Neuronal stem cell (in vitro differentiated cells): ENCODE measurements around the gene ACKR3.
A peak's percentile ranks its signal among the peaks of the same experiment; 100 is the strongest.

Source experiments
- DNase-seq: peaks from one replicate; pipeline ENCODE4 v3.0.0-alpha.2; 2013; ENCODE audit warnings: low spot score
- H2AFZ ChIP-seq: one replicate; pipeline ENCODE4 v1.6.1; 2013; ENCODE audit warnings: mild to moderate bottlenecking, low read length, inconsistent platforms
- H2AK5ac ChIP-seq: 2 replicates; pipeline ENCODE4 v1.6.1; 2013; ENCODE audit warnings: low read depth, mild to moderate bottlenecking, inconsistent platforms, low read length, moderate library complexity, mixed read lengths
- H2BK120ac ChIP-seq: 2 replicates; pipeline ENCODE4 v1.6.1; 2013; ENCODE audit warnings: low read depth, mild to moderate bottlenecking, inconsistent platforms, low read length, moderate library complexity, mixed read lengths
- H2BK12ac ChIP-seq: one replicate; pipeline ENCODE4 v1.6.1; 2013; ENCODE audit warnings: low read length, inconsistent platforms
- H2BK15ac ChIP-seq: 2 replicates; pipeline ENCODE4 v1.6.1; 2013; ENCODE audit warnings: mild to moderate bottlenecking, low read length, inconsistent platforms, mixed read lengths
- H2BK5ac ChIP-seq: one replicate; pipeline ENCODE4 v1.6.1; 2013; ENCODE audit warnings: inconsistent platforms, mild to moderate bottlenecking, low read length, moderate library complexity
- H3K14ac ChIP-seq: one replicate; pipeline ENCODE4 v1.6.1; 2013; ENCODE audit warnings: low read length, inconsistent platforms
- H3K18ac ChIP-seq: 2 replicates; pipeline ENCODE4 v1.6.1; 2013; ENCODE audit warnings: low read length, inconsistent platforms
- H3K23ac ChIP-seq: 2 replicates; pipeline ENCODE4 v1.6.1; 2013; ENCODE audit warnings: low read depth, mild to moderate bottlenecking, mixed read lengths, low read length, inconsistent platforms; ENCODE audit not compliant: poor library complexity
- H3K27ac ChIP-seq: replicated peaks from 3 replicates; pipeline ENCODE4 v1.5.1; 2013; ENCODE audit warnings: low read length, inconsistent platforms
- H3K27me3 ChIP-seq, 3 experiments: 2 replicates each; pipeline ENCODE4 v1.6.1; 2013; ENCODE audit warnings: low read length in 3 of 3, mild to moderate bottlenecking in 2 of 3, inconsistent platforms in 1 of 3, low read depth in 1 of 3, mixed read lengths in 1 of 3, moderate library complexity in 1 of 3; ENCODE audit not compliant: control insufficient read depth in 3 of 3, insufficient read depth in 3 of 3
- H3K36me3 ChIP-seq, 2 donors: replicated peaks in 1 of 2; 2 replicates each; pipeline ENCODE4 v1.6.1; 2013; ENCODE audit warnings: low read length in 2 of 2; ENCODE audit not compliant: control insufficient read depth in 2 of 2, insufficient read depth in 2 of 2
- H3K4ac ChIP-seq: 2 replicates; pipeline ENCODE4 v1.6.1; 2013; ENCODE audit warnings: inconsistent platforms, mild to moderate bottlenecking, low read length, moderate library complexity
- H3K4me1 ChIP-seq, 2 donors: 1 replicate in 1 of 2; 2 replicates in 1 of 2; pipeline ENCODE4 v1.6.1; 2013; ENCODE audit warnings: low read length in 2 of 2, low read depth in 1 of 2; ENCODE audit not compliant: control insufficient read depth in 2 of 2, insufficient read depth in 1 of 2
- H3K4me2 ChIP-seq: one replicate; pipeline ENCODE4 v1.6.1; 2013; ENCODE audit warnings: mild to moderate bottlenecking, low read length, inconsistent platforms; ENCODE audit not compliant: insufficient read depth, poor library complexity, severe bottlenecking
- H3K4me3 ChIP-seq, 2 donors: 2 replicates each; pipeline ENCODE4 v1.5.1; 2013; ENCODE audit warnings: low read length in 2 of 2, mild to moderate bottlenecking in 2 of 2, inconsistent platforms in 1 of 2, moderate library complexity in 1 of 2
- H3K79me1 ChIP-seq: one replicate; pipeline ENCODE4 v1.6.1; 2013; ENCODE audit warnings: low read depth, mild to moderate bottlenecking, inconsistent platforms, low read length, moderate library complexity
- H3K9ac ChIP-seq: one replicate; pipeline ENCODE4 v1.6.1; 2013; ENCODE audit warnings: mild to moderate bottlenecking, low read depth, low read length, inconsistent platforms; ENCODE audit not compliant: poor library complexity
- H3K9me3 ChIP-seq, 2 donors: replicated peaks in 1 of 2; 2 replicates each; pipeline versions ENCODE3 to v1.6.1; 2013; ENCODE audit warnings: low read length in 2 of 2, mild to moderate bottlenecking in 2 of 2, inconsistent platforms in 1 of 2, low read depth in 1 of 2, mixed read lengths in 1 of 2, moderate library complexity in 1 of 2; ENCODE audit not compliant: control insufficient read depth in 2 of 2, insufficient read depth in 1 of 2
- H4K8ac ChIP-seq: one replicate; pipeline ENCODE4 v1.6.1; 2013; ENCODE audit warnings: low read depth, mild to moderate bottlenecking, inconsistent platforms, low read length, moderate library complexity
- H4K91ac ChIP-seq: one replicate; pipeline ENCODE4 v1.6.1; 2013; ENCODE audit warnings: low read length, low read depth, mild to moderate bottlenecking, inconsistent platforms; ENCODE audit not compliant: poor library complexity
- WGBS, 2 donors: extraction: QIAGEN DNeasy Blood & Tissue Kit; methylation state at CpG; one replicate each; pipeline ENCODE4 v1.1.7; 2013; ENCODE audit warnings: missing lambda C conversion rate in 2 of 2, mixed read lengths in 1 of 2; ENCODE audit not compliant: insufficient read length in 2 of 2, insufficient replicate concordance in 1 of 2; ENCODE audit errors: extremely low coverage in 2 of 2; 5-methylcytosine and 5-hydroxymethylcytosine counted together

ACKR3 gene

GRCh38 chr2:236607471-236608187, 38.0 kb downstream of the ACKR3 start:
- WGBS, 2 donors, result no CpG with 5 or more reads among the region's 9 CpGs
- no peak overlapping the region for H3K23ac ChIP-seq
- H3K36me3 ChIP-seq, result no peaks in the 10 kb centered on the region
- H2BK120ac ChIP-seq, result no peak overlapping the region
- H3K18ac ChIP-seq, result no peak overlapping the region
- H3K27ac ChIP-seq, result no peak overlapping the region
- no peaks in the 10 kb centered on the region for H3K27me3 ChIP-seq
- no peak overlapping the region for H4K91ac ChIP-seq
- no peak overlapping the region for H3K9ac ChIP-seq
- H2AFZ ChIP-seq, result peak overlapping the region; percentile 4
- H3K4me1 ChIP-seq, result peaks cover 10 to 15% of the 10 kb centered on the region in 2 donors
- H3K14ac ChIP-seq, result no peak overlapping the region
- no peak for DNase-seq
- H2BK15ac ChIP-seq, result no peak overlapping the region
- no peak overlapping the region for H3K4ac ChIP-seq
- no peak overlapping the region for H2BK12ac ChIP-seq
- H3K4me3 ChIP-seq, result no peak overlapping the region
- no peak overlapping the region for H2BK5ac ChIP-seq
- H2AK5ac ChIP-seq, result peak overlapping the region; percentile 30
- H4K8ac ChIP-seq, result no peak overlapping the region
- peaks cover 0 to 19% of the 10 kb centered on the region in 2 donors for H3K9me3 ChIP-seq
- H3K4me2 ChIP-seq, result no peak overlapping the region
- H3K79me1 ChIP-seq, result no peaks in the 10 kb centered on the region

DNA sequence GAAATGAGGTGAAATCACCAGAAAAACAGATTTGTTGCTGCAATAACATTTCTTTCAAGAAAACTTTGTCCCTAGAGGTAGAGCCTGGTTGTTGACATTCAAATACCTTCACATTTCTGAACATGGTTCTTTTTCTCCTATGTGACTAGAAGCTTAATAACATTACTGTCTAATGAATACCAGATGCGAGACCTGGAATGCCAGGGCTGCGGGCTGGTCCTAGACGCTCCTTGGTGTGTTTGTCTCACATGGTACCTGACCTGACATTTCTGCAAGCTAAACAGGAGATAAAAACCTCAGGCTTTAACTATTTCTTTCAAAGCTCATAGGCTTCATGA, 38.5 kb downstream of the ACKR3 start:
- no peak for DNase-seq
- no peak overlapping the region for H4K8ac ChIP-seq
- no peak overlapping the region for H3K27ac ChIP-seq
- H2BK5ac ChIP-seq, result no peak overlapping the region
- no peaks in the 10 kb centered on the region for H3K36me3 ChIP-seq
- H4K91ac ChIP-seq, result no peak overlapping the region
- no peak overlapping the region for H2BK15ac ChIP-seq
- H3K18ac ChIP-seq, result no peak overlapping the region
- no peaks in the 10 kb centered on the region for H3K27me3 ChIP-seq
- H2BK120ac ChIP-seq, result no peak overlapping the region
- no peak overlapping the region for H3K4me2 ChIP-seq
- no peak overlapping the region for H3K9ac ChIP-seq
- H3K9me3 ChIP-seq, result peaks cover 0 to 19% of the 10 kb centered on the region in 2 donors
- no peak overlapping the region for H3K23ac ChIP-seq
- no peak overlapping the region for H3K4me3 ChIP-seq
- H2AK5ac ChIP-seq, result no peak overlapping the region
- H3K4ac ChIP-seq, result no peak overlapping the region
- no peak overlapping the region for H3K14ac ChIP-seq
- H2BK12ac ChIP-seq, result no peak overlapping the region
- WGBS, 2 donors, result no CpG with 5 or more reads among the region's 3 CpGs
- no peaks in the 10 kb centered on the region for H3K79me1 ChIP-seq
- H3K4me1 ChIP-seq, result peaks cover 12 to 15% of the 10 kb centered on the region in 2 donors
- no peak overlapping the region for H2AFZ ChIP-seq

DNA sequence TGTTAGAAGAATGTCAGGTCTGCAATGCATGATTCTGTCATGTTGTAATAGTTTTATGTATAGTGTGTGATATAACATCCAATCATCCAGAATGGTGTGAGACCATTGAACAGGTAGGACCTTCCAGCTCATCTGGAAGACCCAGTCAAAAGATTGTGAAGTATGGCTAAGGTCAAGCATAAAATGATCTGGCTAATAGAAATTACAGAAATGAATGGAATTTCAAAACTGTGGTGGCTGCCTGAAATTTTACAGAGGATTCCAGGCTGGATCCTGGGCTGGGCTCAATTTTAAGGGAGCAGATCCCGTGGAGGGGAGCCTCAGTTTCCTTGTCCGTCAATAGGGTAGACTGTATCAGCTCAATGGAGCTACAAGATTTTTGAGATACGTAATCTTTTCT, 39.1 kb downstream of the ACKR3 start:
- no peak overlapping the region for H3K23ac ChIP-seq
- H2AFZ ChIP-seq, result no peak overlapping the region
- no peak overlapping the region for H2BK5ac ChIP-seq
- H3K4me3 ChIP-seq, result no peak overlapping the region
- no peak overlapping the region for H4K8ac ChIP-seq
- H2BK15ac ChIP-seq, result no peak overlapping the region
- DNase-seq, result no peak
- peaks cover 0 to 19% of the 10 kb centered on the region in 2 donors for H3K9me3 ChIP-seq
- H3K4ac ChIP-seq, result no peak overlapping the region
- H3K4me1 ChIP-seq, result peaks cover 12 to 15% of the 10 kb centered on the region in 2 donors
- WGBS, 2 donors, result no CpG with 5 or more reads among the region's 3 CpGs
- H2BK12ac ChIP-seq, result no peak overlapping the region
- no peak overlapping the region for H3K4me2 ChIP-seq
- no peak overlapping the region for H3K18ac ChIP-seq
- no peak overlapping the region for H4K91ac ChIP-seq
- H2BK120ac ChIP-seq, result no peak overlapping the region
- no peak overlapping the region for H3K9ac ChIP-seq
- H3K27ac ChIP-seq, result no peak overlapping the region
- H3K14ac ChIP-seq, result no peak overlapping the region
- no peaks in the 10 kb centered on the region for H3K79me1 ChIP-seq
- H3K36me3 ChIP-seq, result no peaks in the 10 kb centered on the region
- no peaks in the 10 kb centered on the region for H3K27me3 ChIP-seq
- H2AK5ac ChIP-seq, result no peak overlapping the region

- Histone ChIP-seq H3K9ac (no peak overlapping the region), H2AK5ac (no peak overlapping the region), H3K18ac (no peak overlapping the region), H3K23ac (no peak overlapping the region), H3K9me3 (peaks cover 0 to 11% of the 10 kb centered on the region in 2 donors), H4K91ac (no peak overlapping the region), H2BK12ac (no peak overlapping the region), H2BK5ac (no peak overlapping the region), H3K14ac (no peak overlapping the region), H3K27ac (no peak overlapping the region), H3K4me3 (no peak overlapping the region), H2BK15ac (no peak overlapping the region), H3K36me3 (no peaks in the 10 kb centered on the region), H2AFZ (no peak overlapping the region), H3K4me1 (peaks cover 0 to 2% of the 10 kb centered on the region in 2 donors), H2BK120ac (no peak overlapping the region), H4K8ac (no peak overlapping the region), H3K4ac (no peak overlapping the region), H3K27me3 (no peaks in the 10 kb centered on the region), H3K79me1 (no peaks in the 10 kb centered on the region), H3K4me2 (no peak overlapping the region)
- DNase-seq, result no peak
- no CpG with 5 or more reads among the region's 8 CpGs for WGBS, 2 donors
Observed at GRCh38 chr2:236610991-236611821, 41.6 kb downstream of the ACKR3 start.
